Neural progenitor cell (in vitro differentiated cells): ENCODE results near the gene DOK3. TPM values are rescaled to one million over a fixed set of nuclear protein-coding genes. Genes with fewer than 3 reads are reported as not detected.
A peak's percentile ranks its signal among the peaks of the same experiment; 100 is the strongest.

ENCODE experiments used
- DNase-seq: peaks from one replicate; pipeline ENCODE4 v3.0.0-alpha.2; 2016; ENCODE audit warnings: low spot score
- H2AFZ ChIP-seq: fragments of 200-600 bp; sonication (generic); replicated peaks from 2 replicates; pipeline ENCODE4 v1.6.1; 2016; ENCODE audit warnings: antibody characterized with exemption
- H3F3A ChIP-seq: fragments of 200-600 bp; sonication (generic); 2 replicates; pipeline ENCODE4 v1.6.1; 2016; ENCODE audit warnings: antibody characterized with exemption, low read depth
- H3K27ac ChIP-seq: fragments of 200-600 bp; sonication (generic); 2 replicates; pipeline ENCODE4 v1.5.1; 2016; ENCODE audit warnings: mild to moderate bottlenecking
- H3K27me3 ChIP-seq: fragments of 200-600 bp; sonication (generic); 2 replicates; pipeline ENCODE4 v1.6.1; 2016; ENCODE audit warnings: mild to moderate bottlenecking, moderate library complexity
- H3K36me3 ChIP-seq: fragments of 200-600 bp; sonication (generic); 2 replicates; pipeline ENCODE4 v1.5.1; 2016
- H3K4me1 ChIP-seq: fragments of 200-600 bp; sonication (generic); 2 replicates; pipeline ENCODE4 v1.6.1; 2016; ENCODE audit warnings: mixed run types
- H3K4me2 ChIP-seq: fragments of 200-600 bp; sonication (generic); 2 replicates; pipeline ENCODE4 v1.6.1; 2016
- H3K4me3 ChIP-seq: fragments of 200-600 bp; sonication (generic); 2 replicates; pipeline ENCODE4 v1.5.1; 2016
- H3K79me2 ChIP-seq: fragments of 200-600 bp; sonication (generic); 2 replicates; pipeline ENCODE4 v1.6.1; 2016; ENCODE audit warnings: low read depth
- H3K9ac ChIP-seq: fragments of 200-600 bp; sonication (generic); 2 replicates; pipeline ENCODE4 v1.6.1; 2016
- H3K9me3 ChIP-seq: fragments of 200-600 bp; sonication (generic); 2 replicates; pipeline ENCODE4 v1.5.1; 2016; ENCODE audit warnings: low read depth
- H4K20me1 ChIP-seq: fragments of 200-600 bp; sonication (generic); 2 replicates; pipeline ENCODE4 v1.6.1; 2016; ENCODE audit warnings: low read depth
- H3K27ac Mint-ChIP-seq: 3 replicates; pipeline ENCODE4 v1.8.0; 2021; ENCODE audit warnings: mixed read lengths
- H3K27me3 Mint-ChIP-seq: 2 replicates; pipeline ENCODE4 v1.8.0; 2022; ENCODE audit warnings: low read depth, mild to moderate bottlenecking, inconsistent platforms, moderate library complexity, mixed read lengths; ENCODE audit not compliant: insufficient read depth
- H3K36me3 Mint-ChIP-seq: 3 replicates; pipeline ENCODE4 v1.8.0; 2021; ENCODE audit warnings: mixed read lengths
- H3K4me1 Mint-ChIP-seq: 3 replicates; pipeline ENCODE4 v1.8.0; 2021; ENCODE audit warnings: mixed read lengths
- H3K4me3 Mint-ChIP-seq: 3 replicates; pipeline ENCODE4 v1.8.0; 2021; ENCODE audit warnings: mild to moderate bottlenecking, moderate library complexity, mixed read lengths
- H3K9me3 Mint-ChIP-seq: 3 replicates; pipeline ENCODE4 v1.8.0; 2020; ENCODE audit warnings: mixed read lengths
- EZH2 ChIP-seq: fragments of 200-600 bp; sonication (generic); IDR thresholded peaks from 2 replicates; pipeline ENCODE4 v1.6.1; 2017; ENCODE audit warnings: antibody characterized with exemption, mild to moderate bottlenecking, moderate library complexity
- EZH2phosphoT487 ChIP-seq: fragments of 200-600 bp; sonication (generic); IDR thresholded peaks from 2 replicates; pipeline ENCODE4 v1.6.1; 2017; ENCODE audit warnings: antibody characterized with exemption
- total RNA-seq: library from RNA; depleted of rRNA; stranded (reverse); fragments of >200 nt; gene quantifications from 2 replicates; pipeline ENCODE4 v1.2.3, GENCODE V29; 2015; ENCODE audit warnings: low replicate concordance
- TF ChIP-seq, protein P1 (sequence below): fragments of 200-600 bp; sonication (generic); IDR thresholded peaks from 2 replicates; pipeline ENCODE4 v1.5.1; 2017; ENCODE audit warnings: antibody characterized with exemption, mild to moderate bottlenecking

The DOK3 gene
- total RNA-seq, 1 donor from 2014 or later = 0.54 TPM

GRCh38 chr5:177524539-177524900 is 14.9 kb upstream of the DOK3 start:
- no peak for TF ChIP-seq EZH2
- TF ChIP-seq EZH2phosphoT487 = no peak
- TF ChIP-seq, protein P1, sequence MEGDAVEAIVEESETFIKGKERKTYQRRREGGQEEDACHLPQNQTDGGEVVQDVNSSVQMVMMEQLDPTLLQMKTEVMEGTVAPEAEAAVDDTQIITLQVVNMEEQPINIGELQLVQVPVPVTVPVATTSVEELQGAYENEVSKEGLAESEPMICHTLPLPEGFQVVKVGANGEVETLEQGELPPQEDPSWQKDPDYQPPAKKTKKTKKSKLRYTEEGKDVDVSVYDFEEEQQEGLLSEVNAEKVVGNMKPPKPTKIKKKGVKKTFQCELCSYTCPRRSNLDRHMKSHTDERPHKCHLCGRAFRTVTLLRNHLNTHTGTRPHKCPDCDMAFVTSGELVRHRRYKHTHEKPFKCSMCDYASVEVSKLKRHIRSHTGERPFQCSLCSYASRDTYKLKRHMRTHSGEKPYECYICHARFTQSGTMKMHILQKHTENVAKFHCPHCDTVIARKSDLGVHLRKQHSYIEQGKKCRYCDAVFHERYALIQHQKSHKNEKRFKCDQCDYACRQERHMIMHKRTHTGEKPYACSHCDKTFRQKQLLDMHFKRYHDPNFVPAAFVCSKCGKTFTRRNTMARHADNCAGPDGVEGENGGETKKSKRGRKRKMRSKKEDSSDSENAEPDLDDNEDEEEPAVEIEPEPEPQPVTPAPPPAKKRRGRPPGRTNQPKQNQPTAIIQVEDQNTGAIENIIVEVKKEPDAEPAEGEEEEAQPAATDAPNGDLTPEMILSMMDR = no peak
- Histone ChIP-seq H3K79me2 (no peaks in the 10 kb centered on the region), H3K4me1 (no peaks in the 10 kb centered on the region), H4K20me1 (peaks cover 13% of the 10 kb centered on the region), H3K27ac (no peak overlapping the region), H3K9me3 (no peaks in the 10 kb centered on the region), H3F3A (peaks cover 8% of the 10 kb centered on the region), H3K4me2 (no peak overlapping the region), H3K9ac (no peak overlapping the region), H2AFZ (no peak overlapping the region), H3K36me3 (no peaks in the 10 kb centered on the region), H3K27me3 (no peaks in the 10 kb centered on the region), H3K4me3 (no peak overlapping the region)
- no peak overlapping the region for H3K27ac Mint-ChIP-seq
- H3K36me3 Mint-ChIP-seq = peaks cover 23% of the 10 kb centered on the region
- no peak overlapping the region for H3K4me3 Mint-ChIP-seq
- DNase-seq = no peak
- no peaks in the 10 kb centered on the region for H3K4me1 Mint-ChIP-seq
- no peaks in the 10 kb centered on the region for H3K27me3 Mint-ChIP-seq
- H3K9me3 Mint-ChIP-seq = no peaks in the 10 kb centered on the region

DNA sequence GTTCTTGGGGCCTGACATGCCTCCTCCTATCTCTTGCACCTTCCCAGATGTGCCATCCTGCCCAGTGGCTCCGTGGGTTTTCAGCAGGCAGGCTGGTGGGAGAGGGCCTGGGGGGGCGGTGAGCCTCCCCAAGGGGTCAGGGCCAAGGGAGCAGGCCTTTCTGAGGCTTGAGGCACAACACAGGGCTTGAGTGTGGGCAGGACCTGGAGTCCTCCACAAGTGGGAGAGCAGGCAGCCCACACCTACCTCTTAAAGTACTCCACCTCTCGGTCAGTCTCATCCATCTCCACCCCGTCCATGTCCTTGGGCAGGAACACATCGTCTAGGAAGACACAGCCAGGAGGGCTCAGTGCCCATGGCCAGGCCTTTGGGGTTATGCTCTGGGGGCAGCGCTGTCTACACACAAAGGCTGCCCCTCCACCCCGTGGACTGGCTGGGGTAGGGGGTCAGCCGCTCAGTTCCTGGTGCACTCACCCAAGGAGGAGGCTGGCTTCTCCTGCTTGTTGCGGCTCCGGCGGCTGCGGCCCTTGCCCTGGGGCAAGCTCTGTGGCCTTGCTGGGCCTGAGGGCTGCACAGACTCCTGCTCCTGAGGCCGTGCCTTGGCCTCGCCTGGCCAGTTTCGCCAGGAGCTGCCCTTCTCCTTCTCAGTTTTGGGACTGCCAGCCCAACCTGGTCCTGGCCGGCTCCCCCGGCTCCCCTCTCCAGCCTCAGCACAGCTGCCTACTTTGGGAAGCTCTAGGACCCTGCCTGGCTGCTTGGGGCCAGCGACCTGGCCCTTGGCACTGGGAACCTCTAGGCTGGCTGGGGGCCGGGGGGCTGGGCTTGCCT is 14.3 kb upstream of the DOK3 start:
- Mint-ChIP-seq H3K27ac (no peak overlapping the region), H3K27me3 (no peaks in the 10 kb centered on the region), H3K4me1 (no peaks in the 10 kb centered on the region), H3K4me3 (no peak overlapping the region), H3K9me3 (no peaks in the 10 kb centered on the region), H3K36me3 (peaks cover 22% of the 10 kb centered on the region)
- no peaks in the 10 kb centered on the region for H3K27me3 ChIP-seq
- H3K27ac ChIP-seq = no peak overlapping the region
- no peak overlapping the region for H3K4me3 ChIP-seq
- no peaks in the 10 kb centered on the region for H3K4me1 ChIP-seq
- TF ChIP-seq, protein P1 = no peak
- TF ChIP-seq EZH2phosphoT487 (no peak), EZH2 (no peak)
- H3F3A ChIP-seq = peaks cover 13% of the 10 kb centered on the region
- H3K36me3 ChIP-seq = no peaks in the 10 kb centered on the region
- peaks cover 6% of the 10 kb centered on the region for H3K79me2 ChIP-seq
- H4K20me1 ChIP-seq = peaks cover 13% of the 10 kb centered on the region
- H3K9me3 ChIP-seq = no peaks in the 10 kb centered on the region
- DNase-seq = no peak
- H3K4me2 ChIP-seq = no peak overlapping the region
- H2AFZ ChIP-seq = no peak overlapping the region
- no peak overlapping the region for H3K9ac ChIP-seq

DNA sequence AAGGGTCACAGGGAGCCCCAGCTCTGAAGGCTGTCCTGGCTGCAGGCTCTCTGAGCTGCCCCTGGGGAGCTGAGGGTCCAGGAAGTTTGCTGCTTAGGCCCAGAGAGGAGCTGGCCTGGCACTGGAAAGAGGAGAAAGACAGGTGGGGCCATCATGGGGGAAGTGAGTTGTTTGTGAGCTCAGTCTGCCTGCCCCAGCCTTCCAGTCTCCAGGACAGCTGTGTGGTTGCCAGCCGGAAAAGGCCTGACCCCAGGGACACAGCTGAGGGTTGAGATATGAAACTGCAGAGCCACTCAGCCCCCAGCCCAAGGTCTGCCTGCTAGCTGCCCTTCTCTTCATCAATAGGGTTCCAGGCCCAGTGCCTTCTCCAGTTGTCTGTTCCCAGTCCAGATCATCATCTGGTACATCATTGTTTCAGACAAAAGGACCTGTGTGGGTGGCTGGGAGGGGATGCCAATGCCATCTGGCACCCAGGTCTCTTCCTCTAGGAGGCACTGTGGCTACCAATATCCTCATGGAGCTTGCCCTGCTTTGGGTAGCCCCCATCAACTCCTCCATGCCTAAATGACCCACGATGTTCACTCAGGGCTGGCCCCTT is 11.4 kb upstream of the DOK3 start:
- Mint-ChIP-seq H3K27ac (no peak overlapping the region), H3K36me3 (peaks cover 22% of the 10 kb centered on the region), H3K27me3 (peaks cover 3% of the 10 kb centered on the region), H3K4me3 (no peak overlapping the region), H3K4me1 (peaks cover 10% of the 10 kb centered on the region), H3K9me3 (no peaks in the 10 kb centered on the region)
- no peak for DNase-seq
- Histone ChIP-seq H4K20me1 (peaks cover 8% of the 10 kb centered on the region), H3K36me3 (no peaks in the 10 kb centered on the region), H3K4me1 (no peaks in the 10 kb centered on the region), H3K9ac (no peak overlapping the region), H3K27me3 (no peaks in the 10 kb centered on the region), H3K4me3 (no peak overlapping the region), H2AFZ (no peak overlapping the region), H3K27ac (no peak overlapping the region), H3K79me2 (peaks cover 13% of the 10 kb centered on the region), H3F3A (peaks cover 22% of the 10 kb centered on the region), H3K4me2 (no peak overlapping the region), H3K9me3 (no peaks in the 10 kb centered on the region)
- TF ChIP-seq EZH2 = no peak
- TF ChIP-seq, protein P1 = peak; percentile 15
